Fibroblast of lung (primary cell): Measurements from ENCODE around the gene ATXN7L2. TPM values are rescaled to one million over a fixed set of nuclear protein-coding genes. Genes with fewer than 3 reads are reported as not detected.

ENCODE experiments used
- DNase-seq, 2 donors: peaks; one replicate each; pipeline versions ENCODE4 v3.0.0 to v3.0.0-alpha.2; 2010; ENCODE audit warnings: low read depth in 2 of 2
- H2AFZ ChIP-seq: 2 replicates; pipeline ENCODE4 v1.5.1; 2012; ENCODE audit warnings: low read length, control low read depth, inconsistent platforms
- H3K27ac ChIP-seq: 2 replicates; pipeline ENCODE4 v1.5.1; 2011; ENCODE audit warnings: low read length, control low read depth; ENCODE audit not compliant: insufficient read depth
- H3K27me3 ChIP-seq: 2 replicates; pipeline ENCODE4 v1.5.1; 2011; ENCODE audit warnings: mild to moderate bottlenecking, low read length; ENCODE audit not compliant: control insufficient read depth, insufficient read depth
- H3K36me3 ChIP-seq: 2 replicates; pipeline ENCODE4 v1.5.1; 2011; ENCODE audit warnings: low read length; ENCODE audit not compliant: control insufficient read depth, insufficient read depth
- H3K4me1 ChIP-seq: 2 replicates; pipeline ENCODE4 v1.5.1; 2011; ENCODE audit warnings: low read length; ENCODE audit not compliant: control insufficient read depth, insufficient read depth; ENCODE audit errors: extremely low read depth
- H3K4me2 ChIP-seq: 2 replicates; pipeline ENCODE4 v1.5.1; 2011; ENCODE audit warnings: low read length, control low read depth; ENCODE audit not compliant: insufficient read depth; ENCODE audit errors: extremely low read depth
- H3K4me3 ChIP-seq, 4 experiments: fragments of 200-600 bp in 1 of 4; sonication (generic) in 1 of 4; replicated peaks in 1 of 4; 2 replicates each; pipeline ENCODE4 v1.5.1; 2011 to 2016; ENCODE audit warnings: low read length in 4 of 4, low read depth in 3 of 4, mild to moderate bottlenecking in 3 of 4, control low read depth in 2 of 4, inconsistent platforms in 1 of 4, mixed read lengths in 1 of 4; ENCODE audit not compliant: insufficient read depth in 1 of 4; ENCODE audit errors: control extremely low read depth in 1 of 4
- H3K79me2 ChIP-seq: 2 replicates; pipeline ENCODE4 v1.5.1; 2012; ENCODE audit warnings: mild to moderate bottlenecking, low read length, inconsistent platforms; ENCODE audit not compliant: control insufficient read depth, insufficient read depth
- H3K9ac ChIP-seq: 2 replicates; pipeline ENCODE4 v1.5.1; 2011; ENCODE audit warnings: mild to moderate bottlenecking, low read length, control low read depth; ENCODE audit not compliant: insufficient read depth
- H3K9me3 ChIP-seq: 2 replicates; pipeline ENCODE4 v1.5.1; 2012; ENCODE audit warnings: low read depth, low read length; ENCODE audit not compliant: control insufficient read depth, insufficient read depth
- H4K20me1 ChIP-seq: 2 replicates; pipeline ENCODE4 v1.5.1; 2011; ENCODE audit warnings: low read length; ENCODE audit not compliant: control insufficient read depth, insufficient read depth; ENCODE audit errors: extremely low read depth
- CTCF ChIP-seq, 2 donors: IDR thresholded peaks in 1 of 2; conservative IDR thresholded peaks in 1 of 2; 1 replicate in 1 of 2; 2 replicates in 1 of 2; pipeline ENCODE4 v1.5.1; 2011 to 2012; ENCODE audit warnings: low read length in 2 of 2, control low read depth in 1 of 2, inconsistent platforms in 1 of 2, low read depth in 1 of 2, mild to moderate bottlenecking in 1 of 2
- EZH2 ChIP-seq: IDR thresholded peaks from 2 replicates; pipeline ENCODE4 v1.5.1; 2012; ENCODE audit warnings: low read length, control low read depth, mild to moderate bottlenecking; ENCODE audit errors: missing control alignments
- polyA plus RNA-seq, 2 donors: library from polyadenylated mRNA; depleted of rRNA in 1 of 2; stranded (reverse) in 1 of 2; unstranded in 1 of 2; fragments of >200 nt; gene quantifications; 2 replicates each; pipeline ENCODE4 v1.2.1, GENCODE V29; 2011 to 2012; ENCODE audit warnings: missing spikeins in 1 of 2
- total RNA-seq: library from RNA; depleted of rRNA; stranded (reverse); fragments of >200 nt; gene quantifications from 2 replicates; pipeline ENCODE4 v1.2.1, GENCODE V29; 2014

Gene ATXN7L2
- total and polyA plus RNA-seq, 2 donors (not counting 1 experiment from before 2014, with no cell fraction given), result 0.86 to 2.0 TPM

DNA sequence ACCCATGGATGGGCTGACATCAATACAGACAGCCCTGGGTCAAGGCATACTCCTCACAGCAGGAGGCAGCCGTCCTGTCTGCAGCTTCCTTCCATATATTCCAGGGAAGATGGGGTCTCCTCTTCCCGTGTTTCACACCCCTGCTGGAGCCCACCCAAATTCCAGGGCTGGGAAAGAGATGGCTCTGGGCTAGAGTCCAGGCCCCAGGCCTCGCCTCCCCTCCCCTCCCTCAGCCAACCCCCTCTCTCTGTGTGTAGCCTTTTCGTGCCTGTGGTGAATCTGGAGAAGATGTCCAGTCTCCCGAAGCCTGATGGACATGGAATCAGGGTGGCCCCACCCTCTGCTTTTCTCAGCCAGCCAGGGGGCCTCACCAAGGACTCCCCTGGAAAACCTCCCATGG, 3.6 kb downstream of the ATXN7L2 start:
- H3K79me2 ChIP-seq, result no peaks in the 10 kb centered on the region
- peaks cover 9% of the 10 kb centered on the region for H3K36me3 ChIP-seq
- H4K20me1 ChIP-seq, result no peaks in the 10 kb centered on the region
- H3K4me1 ChIP-seq, result peaks cover 6% of the 10 kb centered on the region
- H3K9me3 ChIP-seq, result no peaks in the 10 kb centered on the region
- no peak overlapping the region for H3K4me2 ChIP-seq
- no peak for DNase-seq
- H3K9ac ChIP-seq, result no peak overlapping the region
- H3K27me3 ChIP-seq, result no peaks in the 10 kb centered on the region
- H3K27ac ChIP-seq, result no peak overlapping the region
- H3K4me3 ChIP-seq, result no peak overlapping the region
- TF ChIP-seq EZH2, result no peak
- no peak for TF ChIP-seq CTCF (conservative IDR thresholded peaks at IDR 0.05 in 1 of 2, IDR thresholded peaks at IDR 0.05 in 1 of 2; ENCODE audit: low read depth in 1 of 2, low read length in 2 of 2)
- H2AFZ ChIP-seq, result no peak overlapping the region

DNA sequence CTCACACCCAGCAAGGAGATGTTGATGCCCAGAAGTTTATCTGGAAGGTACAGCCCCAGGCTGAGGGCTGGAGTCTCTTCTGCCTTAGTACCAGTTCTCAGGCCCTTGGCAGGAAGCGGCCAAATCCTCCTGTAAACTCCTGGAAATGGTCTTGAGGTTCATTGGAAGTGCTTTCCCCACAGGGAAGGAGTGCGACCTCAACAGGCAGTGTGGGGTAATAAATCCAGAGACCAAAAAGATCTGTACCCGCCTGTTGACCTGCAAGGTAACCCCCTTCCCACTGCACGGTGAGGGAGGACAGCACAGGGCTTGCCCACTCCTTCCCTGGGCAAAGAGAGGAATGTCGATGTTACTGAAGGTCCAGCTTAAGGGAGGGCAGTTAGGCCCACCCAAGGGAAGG, 4.5 kb downstream of the ATXN7L2 start:
- no peak overlapping the region for H3K4me2 ChIP-seq

GRCh38 chr1:109488696-109489095, 5.0 kb downstream of the ATXN7L2 start:
- H2AFZ ChIP-seq, result no peak overlapping the region
- H3K4me3 ChIP-seq, result no peak overlapping the region
- no peaks in the 10 kb centered on the region for H3K9me3 ChIP-seq
- TF ChIP-seq EZH2 (no peak), CTCF (conservative IDR thresholded peaks at IDR 0.05 in 1 of 2, IDR thresholded peaks at IDR 0.05 in 1 of 2; ENCODE audit: low read depth in 1 of 2, low read length in 2 of 2) (no peak)
- no peak overlapping the region for H3K27ac ChIP-seq
- no peak for DNase-seq
- H3K27me3 ChIP-seq, result no peaks in the 10 kb centered on the region
- H3K36me3 ChIP-seq, result peaks cover 9% of the 10 kb centered on the region
- no peak overlapping the region for H3K9ac ChIP-seq
- no peaks in the 10 kb centered on the region for H4K20me1 ChIP-seq
- H3K4me1 ChIP-seq, result peaks cover 2% of the 10 kb centered on the region
- H3K79me2 ChIP-seq, result no peaks in the 10 kb centered on the region
- no peak overlapping the region for H3K4me2 ChIP-seq

More for the DNA sequence above, 4.5 kb downstream of the ATXN7L2 start:
- no peak overlapping the region for H3K27ac ChIP-seq
- no peak for DNase-seq
- H3K9ac ChIP-seq, result no peak overlapping the region
- H3K4me3 ChIP-seq, result no peak overlapping the region
- no peaks in the 10 kb centered on the region for H3K27me3 ChIP-seq
- no peaks in the 10 kb centered on the region for H3K79me2 ChIP-seq
- peaks cover 3% of the 10 kb centered on the region for H3K4me1 ChIP-seq
- peaks cover 9% of the 10 kb centered on the region for H3K36me3 ChIP-seq
- no peak overlapping the region for H2AFZ ChIP-seq
- TF ChIP-seq EZH2 (no peak), CTCF (conservative IDR thresholded peaks at IDR 0.05 in 1 of 2, IDR thresholded peaks at IDR 0.05 in 1 of 2; ENCODE audit: low read depth in 1 of 2, low read length in 2 of 2) (no peak)
- no peaks in the 10 kb centered on the region for H3K9me3 ChIP-seq
- H4K20me1 ChIP-seq, result no peaks in the 10 kb centered on the region
